HT1080 (cell line): ENCODE results near the gene PLPP2. TPM values are rescaled to one million over a fixed set of nuclear protein-coding genes. Genes with fewer than 3 reads are reported as not detected.

Source experiments
- DNase-seq: peaks from one replicate; pipeline ENCODE4 v3.0.0-alpha.2; 2015; ENCODE audit warnings: low read depth
- total RNA-seq: library from RNA; depleted of rRNA; stranded (reverse); fragments of >200 nt; shearing (Covaris generic); gene quantifications from 2 replicates; pipeline ENCODE4 v1.2.3, GENCODE V29; 2014

The PLPP2 gene
- total RNA-seq, 1 experiment from 2014 or later, result 104 TPM

GRCh38 chr19:317710-318508, 26.7 kb upstream of the PLPP2 start:
- no peak for DNase-seq

DNA sequence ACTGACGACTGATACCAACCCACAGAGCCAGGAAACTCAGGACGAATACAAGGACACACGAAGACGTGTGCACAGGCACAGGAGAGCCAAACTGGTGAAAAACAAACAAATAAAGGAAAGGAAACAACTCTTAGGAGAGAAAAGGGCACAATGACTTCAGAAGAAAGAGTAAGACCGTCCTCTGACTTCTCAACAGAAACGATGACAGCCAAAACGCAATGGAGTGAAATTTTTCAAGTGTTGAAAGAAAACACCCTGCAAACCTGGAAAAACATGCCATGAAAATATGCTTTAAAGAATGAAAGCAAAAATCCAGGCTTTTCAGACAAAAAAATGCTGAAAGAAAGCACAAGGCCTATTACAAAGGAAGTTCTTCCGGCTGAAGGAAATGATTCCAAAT, 24.6 kb upstream of the PLPP2 start:
- no peak for DNase-seq

GRCh38 chr19:313988-314815, 23.0 kb upstream of the PLPP2 start:
- DNase-seq, result no peak

- no peak for DNase-seq
Measured at GRCh38 chr19:313169-313987, 22.2 kb upstream of the PLPP2 start.

- DNase-seq, result no peak
Measured at GRCh38 chr19:311813-312261, 20.6 kb upstream of the PLPP2 start.

DNA sequence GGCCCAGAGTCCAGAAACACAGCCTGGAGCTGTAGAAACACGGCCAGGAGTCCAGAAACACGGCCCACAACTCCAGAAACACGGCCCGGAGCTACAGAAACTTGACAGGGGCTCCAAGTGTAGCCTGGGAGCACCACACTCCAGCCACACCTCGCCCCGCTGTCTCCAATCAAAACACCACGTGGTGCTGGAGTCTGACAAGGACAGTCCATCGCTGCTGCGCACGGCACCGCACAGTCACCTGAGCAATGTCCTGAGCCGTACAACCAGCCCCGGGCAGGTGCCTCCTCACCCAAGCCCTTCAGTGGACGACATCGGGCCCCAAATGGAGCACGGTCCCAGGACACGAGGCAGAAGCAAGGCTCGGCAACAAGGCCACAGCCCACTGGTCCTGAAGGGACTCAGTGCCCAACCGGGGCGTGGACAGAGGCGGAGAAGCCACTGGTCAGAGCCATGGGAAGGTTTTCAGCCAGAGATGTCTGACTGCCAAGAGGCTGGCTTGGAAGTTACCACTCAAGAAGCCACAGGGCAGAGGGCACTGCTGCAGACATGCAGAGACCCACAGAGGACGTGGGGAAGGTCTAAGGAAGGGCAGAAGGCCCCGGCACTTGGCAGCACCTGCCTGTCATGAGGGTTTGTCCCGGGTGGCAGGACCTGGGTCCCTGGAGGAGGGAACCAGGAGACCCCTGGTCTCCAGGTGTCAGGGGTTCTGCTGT, 19.7 kb upstream of the PLPP2 start:
- no peak for DNase-seq

DNA sequence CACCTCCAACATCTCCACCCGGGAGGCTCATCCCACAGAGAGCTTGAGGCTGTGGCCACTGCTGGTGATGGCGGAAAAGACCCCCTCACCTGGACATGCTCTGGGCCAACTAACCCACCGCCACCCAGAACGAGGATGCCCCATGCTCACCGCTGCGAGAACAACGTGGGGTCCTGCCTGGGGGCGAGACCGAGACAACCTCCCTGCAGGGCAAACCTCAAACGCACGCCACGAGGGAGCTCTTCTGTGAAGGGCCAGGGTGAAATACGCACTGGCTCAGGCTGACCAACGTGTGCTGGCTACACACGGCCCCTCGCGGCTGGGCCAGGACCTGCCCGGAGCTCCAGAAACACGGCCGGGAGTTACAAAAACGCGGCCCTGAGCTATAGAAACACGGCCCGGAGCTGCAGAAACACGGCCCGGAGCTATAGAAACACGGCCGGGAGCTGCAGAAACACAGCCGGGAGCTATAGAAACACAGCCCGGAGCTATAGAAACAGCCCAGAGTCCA, 19.0 kb upstream of the PLPP2 start:
- no peak for DNase-seq

DNA sequence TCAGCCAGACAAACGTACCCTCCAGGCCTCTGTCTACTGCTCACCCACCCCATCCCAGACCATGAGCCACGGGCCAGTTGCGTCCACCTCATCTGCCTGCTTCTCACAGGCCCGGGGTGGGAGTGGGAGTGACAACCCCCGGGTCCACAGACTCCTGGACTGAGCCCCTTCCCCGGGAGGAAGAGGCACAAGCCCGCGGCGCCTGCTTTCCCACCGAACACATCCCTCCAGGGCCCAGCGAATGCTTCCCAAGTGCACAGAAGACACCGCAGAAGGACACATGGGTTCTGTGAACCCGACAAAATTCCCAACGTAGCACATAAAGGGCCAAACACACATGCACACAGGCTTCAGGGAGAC, 18.0 kb upstream of the PLPP2 start:
- no peak for DNase-seq

GRCh38 chr19:308471-309205, 17.4 kb upstream of the PLPP2 start:
- no peak for DNase-seq

DNA sequence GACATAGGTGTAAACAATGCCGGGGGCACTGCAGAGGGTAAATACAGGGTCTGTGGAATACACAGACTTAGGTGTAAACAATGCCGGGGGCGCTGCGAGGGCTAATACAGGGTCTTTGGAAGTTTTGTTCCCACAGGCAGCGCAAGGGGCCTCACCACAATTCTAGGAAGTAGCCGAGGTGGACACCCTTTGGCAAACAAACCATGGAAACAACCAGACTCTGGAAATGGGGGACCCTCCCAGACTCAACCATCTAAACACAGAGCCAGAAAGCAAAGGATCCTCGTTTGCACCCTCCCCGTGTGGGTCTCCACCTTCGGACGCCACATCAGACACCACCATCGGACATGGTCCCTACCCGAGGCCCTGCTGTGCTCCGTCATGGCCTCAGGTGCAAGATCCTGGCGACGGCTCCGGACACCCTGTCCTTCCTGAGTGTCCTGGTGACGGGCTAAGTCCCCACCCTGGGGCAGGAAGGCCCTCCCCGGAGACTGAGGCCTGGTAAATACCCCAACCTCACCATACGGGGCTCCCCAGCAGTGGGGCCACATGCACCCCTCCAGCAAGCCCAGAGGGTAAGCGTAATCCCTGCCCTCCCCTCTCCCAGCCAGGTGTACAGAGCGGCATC, 16.7 kb upstream of the PLPP2 start:
- no peak for DNase-seq

DNA sequence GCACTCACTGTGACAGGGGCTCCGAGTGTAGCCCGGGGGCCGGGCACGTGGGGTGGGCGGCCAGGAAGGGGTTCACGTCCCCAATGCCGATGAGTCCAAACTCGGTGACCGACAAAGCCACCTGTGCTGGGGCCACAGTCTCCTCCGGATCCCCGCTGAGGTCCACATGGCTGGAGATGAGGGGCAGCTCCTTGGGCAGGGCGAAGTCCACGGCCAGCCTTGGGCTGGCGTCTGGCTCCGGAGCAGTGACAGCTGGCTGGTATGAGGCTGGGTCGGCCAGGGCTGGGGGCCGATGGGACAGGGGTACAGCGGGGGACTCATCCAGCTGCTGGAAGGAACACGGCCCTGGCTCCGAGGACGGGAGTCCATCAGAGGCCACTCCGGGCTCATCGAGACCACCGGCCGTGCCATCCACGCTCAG, 15.9 kb upstream of the PLPP2 start:
- DNase-seq, result no peak

DNA sequence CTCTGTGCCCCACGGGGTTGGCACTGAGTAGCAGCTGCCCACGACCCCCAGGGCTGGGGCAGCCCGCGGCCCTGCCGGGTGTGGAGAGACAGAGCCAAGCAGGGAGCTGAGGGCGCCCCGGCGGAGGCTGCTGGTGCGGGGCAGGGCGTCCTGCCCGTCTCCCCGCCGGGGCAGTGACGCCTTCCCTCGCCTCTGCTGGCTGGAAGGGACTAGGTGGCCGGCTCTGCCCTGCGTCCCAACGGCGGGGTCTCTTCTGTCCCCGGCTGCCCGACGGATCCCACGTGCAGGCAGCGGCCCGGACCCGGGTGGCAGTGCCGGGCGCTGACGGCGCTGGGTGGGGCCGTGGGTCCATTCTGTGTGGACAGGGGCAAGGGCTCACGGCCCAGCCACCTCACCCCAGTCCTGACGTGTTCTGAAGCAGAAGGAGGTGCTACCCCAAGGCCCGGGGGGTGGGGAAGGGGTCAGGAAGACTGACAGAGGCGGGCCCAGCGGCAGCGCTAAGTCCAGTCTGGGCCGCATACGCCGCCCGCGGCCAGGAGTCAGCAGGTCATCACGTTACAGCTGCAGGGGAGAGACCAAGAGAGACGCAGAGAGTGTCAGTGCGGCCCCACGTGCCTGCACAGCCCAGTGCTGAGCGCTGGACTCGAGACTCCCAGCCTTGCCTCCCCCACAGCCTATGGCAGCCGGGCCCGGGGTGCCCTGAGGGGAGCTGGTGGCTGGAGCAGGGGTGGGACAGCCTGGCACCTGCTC, 15.1 kb upstream of the PLPP2 start:
- no peak for DNase-seq

- DNase-seq, result no peak
Measured at GRCh38 chr19:305240-306150, 14.3 kb upstream of the PLPP2 start.

GRCh38 chr19:296476-297225, 5.4 kb upstream of the PLPP2 start:
- DNase-seq, result no peak

DNA sequence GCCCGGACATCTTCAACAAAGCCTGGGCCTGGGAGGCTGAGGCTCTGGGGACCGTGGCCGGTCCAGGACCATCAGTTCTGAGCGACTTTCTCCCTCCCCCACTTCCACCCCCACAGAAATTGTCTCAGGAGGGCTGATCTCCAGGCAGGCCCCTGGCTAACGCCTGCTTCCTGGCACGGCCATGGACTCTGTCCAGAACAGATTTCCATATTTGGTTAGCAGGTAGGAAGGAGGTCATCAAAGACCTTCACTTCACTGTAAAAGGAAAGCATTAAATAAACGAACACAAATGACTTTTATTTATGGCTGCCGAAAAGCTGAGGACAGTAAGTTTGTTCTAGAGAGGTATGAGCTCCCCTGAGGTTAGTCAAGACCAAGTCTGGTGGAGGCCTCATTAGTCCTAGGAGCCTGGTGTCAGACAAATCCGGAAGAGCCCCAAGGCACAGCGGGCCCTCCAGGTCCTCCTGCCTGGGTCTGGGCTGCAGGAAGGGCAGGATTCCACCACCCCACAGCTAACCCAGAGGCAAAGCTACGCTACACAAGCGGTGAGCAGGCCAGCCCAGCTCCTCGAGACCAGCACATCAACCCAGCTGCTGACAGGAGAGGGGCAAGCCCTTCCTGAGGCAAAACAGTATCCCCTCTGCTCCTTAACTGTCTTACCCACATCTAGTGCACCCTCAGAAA, 4.6 kb upstream of the PLPP2 start:
- no peak for DNase-seq

DNA sequence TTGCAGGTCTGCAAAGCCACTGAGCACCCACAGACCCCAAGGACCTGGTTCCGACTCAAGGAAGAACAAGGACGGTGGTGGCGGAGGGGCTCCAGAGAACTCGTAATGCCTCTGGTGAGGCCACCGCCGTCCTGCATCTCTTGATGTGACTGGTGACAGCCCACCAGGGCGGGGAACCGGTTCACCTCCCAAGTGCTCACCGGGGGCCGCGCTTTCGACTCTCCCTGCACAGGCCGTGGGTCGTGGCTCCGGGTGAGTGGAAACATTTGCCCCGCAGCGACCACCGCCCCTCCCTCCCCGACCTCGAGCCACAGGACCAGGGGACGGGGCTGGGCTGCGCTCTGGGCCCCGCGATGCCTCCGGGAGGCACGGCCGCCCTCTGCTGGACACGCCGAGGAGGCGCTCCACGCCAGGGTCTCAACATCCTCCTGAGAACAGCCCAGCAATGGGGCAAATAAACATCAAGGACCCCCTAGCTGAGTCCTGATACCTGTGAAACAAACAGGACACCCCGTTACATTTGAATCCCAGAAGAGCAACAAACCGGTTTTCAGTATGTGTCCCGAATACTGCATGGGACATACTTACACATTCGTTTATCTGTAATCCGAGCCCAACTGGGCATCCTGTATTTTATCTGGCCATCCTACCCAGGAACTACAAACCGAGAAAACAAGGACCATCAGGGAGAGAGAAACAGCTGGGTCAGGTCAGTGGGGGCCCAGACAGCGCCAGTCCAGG, 3.9 kb upstream of the PLPP2 start:
- no peak for DNase-seq
